Keratinocyte (primary cell): ENCODE data around the gene PCDHGC3.

ENCODE experiments used
- CTCF ChIP-seq, 3 experiments: IDR thresholded peaks in 1 of 3; conservative IDR thresholded peaks in 1 of 3; optimal IDR thresholded peaks in 1 of 3; 2 replicates in 2 of 3; 3 replicates in 1 of 3; pipeline versions ENCODE3 to v1.5.1; 2011; ENCODE audit warnings: low read length in 3 of 3, mild to moderate bottlenecking in 3 of 3, moderate library complexity in 2 of 3, control low read depth in 1 of 3, inconsistent platforms in 1 of 3; ENCODE audit not compliant: insufficient read depth in 2 of 3; ENCODE audit errors: extremely low read depth in 1 of 3
- EZH2 ChIP-seq: IDR thresholded peaks from one replicate; pipeline ENCODE4 v1.6.1; 2012; ENCODE audit warnings: inconsistent platforms, mild to moderate bottlenecking, low read length, moderate library complexity

- TF ChIP-seq CTCF (optimal IDR thresholded peaks at IDR 0.05 in 1 of 3, IDR thresholded peaks at IDR 0.05 in 1 of 3, conservative IDR thresholded peaks at IDR 0.05 in 1 of 3; ENCODE audit: extremely low read depth in 1 of 3, insufficient read depth in 2 of 3, low read length in 3 of 3), result no peak
- no peak for TF ChIP-seq EZH2
Measured at GRCh38 chr5:141477815-141478214, 2.0 kb downstream of the PCDHGC3 start.
